ENCODE results near the gene RSPH6A.

The RSPH6A gene

DNA sequence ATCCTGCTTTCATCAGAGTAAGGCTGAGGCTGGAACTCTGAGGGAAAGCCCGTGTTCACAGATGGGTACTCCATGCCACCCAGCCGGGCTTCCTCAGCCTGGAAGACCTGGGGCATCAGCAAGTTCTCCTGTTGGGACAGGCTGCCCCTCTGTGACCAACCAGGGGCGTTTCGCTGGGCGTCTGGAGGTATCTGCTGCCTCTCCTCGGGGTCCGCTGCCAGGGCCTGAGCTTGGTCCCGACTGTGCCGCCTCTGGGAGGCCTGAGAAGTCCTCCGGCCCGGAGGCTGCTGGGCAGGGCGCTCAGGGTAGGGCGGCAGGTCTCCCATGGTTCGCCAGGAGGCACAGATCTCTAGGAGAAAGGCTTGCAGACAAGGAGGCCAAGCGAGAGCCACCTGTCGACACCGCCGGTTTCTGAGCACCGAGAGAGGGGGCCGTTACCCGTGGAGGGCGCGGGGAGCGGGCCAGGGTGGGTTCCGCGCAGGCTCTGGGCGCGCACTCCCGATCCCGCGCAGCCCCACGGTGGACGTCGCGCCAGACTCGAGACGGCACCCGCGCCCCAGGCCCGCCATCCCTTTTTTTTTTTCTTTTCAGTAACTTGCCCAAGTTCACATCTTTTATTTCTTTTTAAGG is at the start of gene RSPH6A:
RSPH6A (minus strand) TSS at position 458 of the 630 bp plus-strand sequence; CDS start at position 326, 132 bp downstream.
- no peak for DNase-seq (ENCODE audit: low spot score)

GRCh38 chr19:45864629-45865082 is 49.5 kb upstream of the RSPH6A start:
- DNase-seq (ENCODE audit: low spot score): no peak

DNA sequence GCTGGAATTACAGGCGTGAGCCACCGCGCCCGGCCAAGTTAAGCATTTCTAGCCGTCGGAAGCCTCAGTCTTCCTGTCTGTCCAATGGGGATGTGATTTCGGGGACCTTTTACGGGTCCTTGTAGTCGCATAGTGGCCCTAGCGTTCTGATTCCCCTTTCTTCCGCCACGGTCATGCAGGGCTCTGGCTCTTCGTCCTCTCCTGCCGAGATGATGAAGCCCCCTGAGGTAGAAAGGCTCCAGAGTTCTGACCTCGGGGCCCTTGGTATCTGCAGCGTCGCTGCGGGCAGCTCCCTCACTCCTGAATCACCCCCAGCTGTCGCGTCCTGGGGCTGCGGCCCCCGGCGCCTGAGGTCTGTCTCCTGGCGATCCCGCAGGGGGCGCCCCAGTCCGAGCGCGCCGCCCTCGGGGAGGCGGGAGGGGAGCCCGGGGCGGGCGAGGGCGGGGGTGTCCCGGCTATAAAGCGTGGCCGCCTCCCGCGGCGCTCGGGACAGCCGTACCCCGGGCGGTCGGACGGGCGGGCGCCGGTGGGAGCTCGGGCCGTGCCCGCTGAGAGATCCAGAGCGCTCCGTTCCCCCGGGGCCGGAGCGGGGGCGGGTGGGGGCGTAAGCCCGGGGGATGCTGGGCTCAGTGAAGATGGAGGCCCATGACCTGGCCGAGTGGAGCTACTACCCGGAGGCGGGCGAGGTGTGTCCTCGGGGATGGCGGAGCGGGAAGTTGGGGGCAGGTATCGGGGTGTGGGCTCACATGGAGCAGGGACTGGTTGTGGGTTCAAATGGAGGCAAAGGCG is 48.9 kb upstream of the RSPH6A start, which contains the start of gene FOXA3:
FOXA3 (plus strand) TSS at position 487 of the 789 bp plus-strand sequence; CDS start at position 618, 131 bp downstream.
- DNase-seq (ENCODE audit: low spot score): no peak

GRCh38 chr19:45863335-45863839 is 48.3 kb upstream of the RSPH6A start:
- DNase-seq (ENCODE audit: low spot score): no peak

- peak; percentile 99 for DNase-seq (ENCODE audit: low spot score)
These were observed 47.6 kb upstream of the RSPH6A start, which contains the start of gene SYMPK for GRCh38 chr19:45862564-45863334. Gene SYMPK, minus strand, starts transcription at chr19:45863147. Its CDS starts 8,652 bp downstream, at chr19:45854495.

- DNase-seq (ENCODE audit: low spot score): no peak
These were observed 47.1 kb upstream of the RSPH6A start for GRCh38 chr19:45862271-45862563.

DNA sequence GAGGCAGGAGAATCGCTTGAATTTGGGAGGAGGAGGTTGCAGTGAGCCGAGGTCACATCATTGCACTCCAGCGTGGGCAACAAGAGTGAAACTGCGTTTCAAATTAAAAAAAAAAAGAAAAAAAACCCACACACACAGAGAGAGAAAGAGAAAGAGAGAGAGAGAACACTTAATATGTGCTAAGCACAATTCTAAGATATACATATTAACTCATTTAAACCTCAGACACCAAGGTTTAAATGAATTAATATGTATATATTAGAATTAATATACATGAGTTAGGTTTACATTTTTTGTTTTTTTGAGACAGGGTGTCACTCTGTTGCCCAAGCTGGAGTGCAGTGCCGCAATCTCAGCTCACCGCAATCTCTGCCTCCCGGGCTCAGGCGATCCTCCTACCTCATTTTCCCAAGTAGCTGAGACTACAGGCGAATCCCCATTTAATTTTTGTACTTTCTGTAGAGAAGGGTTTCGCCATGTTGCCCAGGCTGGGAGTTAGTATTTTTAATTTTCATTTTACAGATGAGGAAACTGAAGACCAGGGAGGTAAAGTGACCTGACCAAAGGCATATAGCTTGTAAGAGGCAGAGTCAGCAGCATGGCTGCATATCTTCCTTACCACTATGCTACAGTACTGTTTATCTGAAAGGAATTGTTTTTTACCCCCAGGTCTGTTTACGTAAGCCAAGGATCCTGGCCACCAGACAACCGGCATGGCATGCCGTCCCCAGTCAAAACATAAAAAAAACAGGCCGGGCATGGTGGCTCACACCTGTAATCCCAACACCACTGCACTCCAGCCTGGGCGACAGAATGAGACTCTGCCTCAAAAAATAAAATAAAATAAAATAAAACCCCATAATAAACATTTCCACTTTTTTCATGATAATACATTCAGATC is 45.5 kb upstream of the RSPH6A start:
- no peak for DNase-seq (ENCODE audit: low spot score)

DNA sequence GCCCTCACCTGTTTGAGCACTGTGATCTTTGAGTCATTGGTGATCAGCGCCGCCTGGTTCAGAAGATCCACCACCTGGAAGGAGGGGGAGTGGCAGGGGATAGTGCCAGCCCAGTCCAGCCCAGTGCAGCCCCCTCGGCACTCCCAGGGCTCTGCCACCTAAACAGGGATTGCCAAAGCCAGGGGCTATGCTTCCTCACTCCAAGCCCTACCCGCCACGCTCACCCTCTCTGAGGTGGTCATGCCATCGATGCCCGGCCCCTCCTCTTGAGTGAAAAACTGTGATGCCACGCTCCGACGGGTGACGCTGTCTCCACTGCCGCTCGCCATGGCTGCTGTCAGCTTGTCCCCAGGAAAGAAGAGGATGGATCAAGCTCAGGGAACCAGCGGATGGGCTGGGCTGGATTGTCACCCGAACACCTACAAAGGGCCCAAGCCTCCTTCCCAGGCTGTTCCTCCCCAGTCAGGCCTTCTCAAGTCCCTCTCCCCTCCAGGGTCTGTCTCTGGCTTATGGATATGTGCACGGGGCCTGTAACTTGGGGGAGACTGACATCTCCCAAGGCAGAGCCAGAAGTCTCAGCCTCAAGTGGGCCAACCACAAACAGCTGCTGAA is 39.2 kb upstream of the RSPH6A start:
- DNase-seq (ENCODE audit: low spot score): no peak

GRCh38 chr19:45852983-45853382 is 37.9 kb upstream of the RSPH6A start:
- DNase-seq (ENCODE audit: low spot score): no peak

DNA sequence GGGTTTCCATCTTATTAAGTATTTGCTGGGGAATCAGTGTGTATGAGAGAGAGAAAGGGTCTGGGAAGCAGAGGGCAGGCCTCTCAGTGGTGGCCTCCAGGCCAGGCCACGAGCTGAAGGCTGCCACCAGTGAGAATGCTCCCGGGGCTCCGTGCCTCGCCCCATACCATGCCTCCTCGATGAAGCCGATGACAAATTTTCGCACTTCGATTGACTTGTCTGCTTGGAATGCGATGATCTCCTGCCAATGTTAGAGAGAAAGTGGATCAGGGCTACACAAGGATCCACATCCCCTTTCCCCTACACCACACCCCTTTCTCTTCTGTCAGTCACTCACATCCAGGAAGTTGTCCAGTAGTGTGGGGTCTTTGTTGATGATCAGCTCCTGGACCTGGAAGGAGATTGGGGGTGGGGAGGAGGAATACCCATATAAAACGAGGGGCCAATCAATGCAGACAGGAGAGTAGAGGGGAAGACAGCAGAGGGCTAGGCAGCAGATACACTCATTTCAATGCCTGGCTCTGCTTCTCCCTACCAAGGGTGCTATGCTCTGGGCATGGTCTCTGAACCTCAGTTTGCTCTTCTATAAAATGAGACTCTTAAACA is 37.1 kb upstream of the RSPH6A start:
- DNase-seq (ENCODE audit: low spot score): no peak

DNA sequence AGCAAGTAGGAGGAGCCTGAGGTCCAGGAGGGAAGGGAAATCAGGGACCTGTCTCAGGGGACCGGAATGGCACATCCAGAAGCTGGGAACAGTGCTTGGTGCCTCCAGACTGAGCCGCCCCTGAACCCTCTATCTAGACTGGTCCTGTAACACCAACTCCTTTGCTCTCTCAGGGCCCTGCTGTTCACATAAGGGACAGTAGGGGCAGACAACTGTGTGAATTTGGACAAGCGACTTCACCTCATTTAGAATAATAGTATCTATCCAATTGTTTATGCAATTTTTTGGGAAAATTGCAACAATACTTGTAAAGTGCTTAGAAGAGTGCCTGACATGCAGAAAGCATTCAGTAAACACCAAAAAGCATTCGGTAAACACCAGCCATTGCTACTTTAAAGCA is 33.8 kb upstream of the RSPH6A start:
- DNase-seq (ENCODE audit: low spot score): no peak

- no peak for DNase-seq (ENCODE audit: low spot score)
These were observed 32.6 kb upstream of the RSPH6A start for GRCh38 chr19:45847663-45848062.

DNA sequence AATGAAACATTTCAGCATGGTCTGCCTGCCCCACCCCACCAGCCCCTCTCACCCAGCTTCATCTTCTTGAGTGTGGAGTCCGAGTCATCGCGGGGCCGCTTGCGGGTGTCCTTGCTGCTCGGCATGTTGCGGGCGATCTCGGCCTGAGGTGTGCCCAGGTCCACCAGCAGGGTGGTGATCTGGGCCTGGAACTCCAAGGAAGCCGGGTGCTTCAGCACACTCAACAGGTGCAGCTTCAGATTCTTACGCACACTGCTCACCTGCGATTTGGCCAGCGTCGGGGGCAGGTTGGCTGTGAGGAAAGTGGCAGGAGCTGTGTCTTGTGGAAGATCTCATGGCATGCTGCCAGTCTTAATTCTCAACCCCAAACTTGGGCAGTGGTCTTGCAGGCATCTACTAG is 27.1 kb upstream of the RSPH6A start:
- DNase-seq (ENCODE audit: low spot score): no peak

GRCh38 chr19:45834970-45835369 is 19.9 kb upstream of the RSPH6A start:
- DNase-seq (ENCODE audit: low spot score): no peak

DNA sequence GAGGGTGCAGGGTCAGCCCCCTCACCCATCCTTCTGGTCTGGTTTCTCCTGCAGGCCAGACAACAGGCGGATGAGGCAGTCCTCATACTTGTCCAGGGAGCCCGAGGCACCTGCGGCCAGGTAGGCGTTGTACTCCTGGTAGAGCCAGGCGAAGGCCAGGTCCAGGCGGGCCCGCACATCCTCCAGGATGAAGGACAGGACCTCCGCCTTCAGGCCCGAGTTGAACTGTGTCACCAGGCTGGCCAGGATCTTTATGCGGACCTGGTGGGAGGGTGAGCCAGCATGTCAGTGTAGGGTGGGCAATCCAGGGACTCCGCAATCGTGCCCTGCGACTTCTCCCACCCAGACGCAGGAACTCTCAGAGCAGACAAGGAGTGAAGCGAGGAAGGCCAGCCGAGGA is 13.8 kb upstream of the RSPH6A start:
- no peak for DNase-seq (ENCODE audit: low spot score)

- no peak for DNase-seq (ENCODE audit: low spot score)
These were observed 13.4 kb upstream of the RSPH6A start for GRCh38 chr19:45828523-45828922.

DNA sequence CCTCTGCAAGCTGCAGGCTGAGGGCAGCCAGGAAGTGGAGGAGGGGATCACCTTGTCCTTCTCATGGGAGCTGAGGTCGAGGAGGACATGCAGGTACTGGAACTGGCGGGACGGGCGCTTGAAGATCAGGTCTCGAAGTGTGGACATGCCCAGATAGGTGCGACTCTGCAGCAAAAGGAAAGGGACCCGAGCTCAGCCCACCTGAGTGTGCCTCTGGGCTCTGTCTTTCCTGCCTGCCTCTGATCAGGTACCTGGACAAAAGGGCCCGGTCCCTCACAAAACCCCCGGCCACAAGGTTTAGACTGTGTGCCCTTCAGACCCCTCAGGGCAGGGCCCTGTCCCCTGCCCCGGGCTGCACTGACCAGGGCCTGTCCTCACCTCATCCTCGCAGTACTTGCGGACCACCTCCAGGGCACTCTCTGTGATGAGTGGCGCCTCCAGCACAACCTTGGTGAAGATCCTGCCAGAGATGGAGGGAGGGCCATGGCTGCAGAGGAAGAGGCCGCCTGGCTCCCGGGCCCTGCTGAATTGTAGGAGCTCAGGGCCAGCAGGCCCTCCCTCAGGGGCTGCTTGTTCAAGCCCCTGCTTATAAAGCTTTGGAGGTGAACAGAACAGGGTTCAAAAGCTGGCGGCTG is 12.5 kb upstream of the RSPH6A start:
- DNase-seq (ENCODE audit: low spot score): no peak

- DNase-seq (ENCODE audit: low spot score): no peak
These were observed 11.8 kb upstream of the RSPH6A start for GRCh38 chr19:45826934-45827333.

GRCh38 chr19:45825917-45826893 is 11.1 kb upstream of the RSPH6A start:
- DNase-seq (ENCODE audit: low spot score): no peak

Data from putamen (tissue), 1 donor.